Endothelial cell of umbilical vein (primary cell): ENCODE results near the gene ZNF556. TPM values are rescaled to one million over a fixed set of nuclear protein-coding genes. Genes with fewer than 3 reads are reported as not detected.
"Not testable (repeated sequence)": the region's sequence is repeated elsewhere in the genome, so short reads cannot be mapped to it uniquely, and the experiment has no call there.

ENCODE experiments used
- BruUV-seq: library from RNA; stranded (reverse); fragments of 400-500 nt; replicated peaks from 2 replicates; lab custom pipeline; 2021; lab: Mats Ljungman, UMichigan
- CTCF ChIA-PET: fragments of 300-600, 350-600 bp; sonication (Branson Sonifier 250); formaldehyde crosslinking; loops from one replicate; lab custom pipeline; 2021; ENCODE audit warnings: antibody characterized with exemption, inconsistent platforms; lab: Charles Lee
- POLR2A ChIA-PET: fragments of 300-600, 350-600 bp; sonication (Branson Sonifier 250); formaldehyde crosslinking; loops from one replicate; lab custom pipeline; 2021; ENCODE audit warnings: antibody characterized with exemption, inconsistent platforms; lab: Charles Lee
- DNase-seq: peaks from one replicate; pipeline ENCODE4 v3.0.0-alpha.2; 2011; ENCODE audit warnings: low read depth, low spot score
- FAIRE-seq: peaks from 2 replicates; lab custom pipeline; 2011; peaks lifted over from hg19 to GRCh38; lab: Jason Lieb, UNC
- H2AFZ ChIP-seq: 2 replicates; pipeline ENCODE4 v1.6.0; 2012; ENCODE audit warnings: low read depth, low read length, control low read depth, inconsistent platforms
- H3K27ac ChIP-seq: 2 replicates; pipeline ENCODE4 v1.5.1; 2011; ENCODE audit warnings: low read depth, mild to moderate bottlenecking, control low read depth, low read length, moderate library complexity; ENCODE audit not compliant: insufficient read depth
- H3K27me3 ChIP-seq, 2 experiments: 2 replicates each; pipeline versions ENCODE4 v1.6.0 to v1.6.1; 2011; ENCODE audit warnings: low read length in 2 of 2, mixed read lengths in 1 of 2; ENCODE audit not compliant: control insufficient read depth in 2 of 2, insufficient read depth in 2 of 2
- H3K36me3 ChIP-seq, 2 experiments: 2 replicates in 1 of 2; 3 replicates in 1 of 2; pipeline ENCODE4 v1.5.1; 2011; ENCODE audit warnings: low read length in 2 of 2, mild to moderate bottlenecking in 1 of 2, moderate library complexity in 1 of 2; ENCODE audit not compliant: control insufficient read depth in 2 of 2, insufficient read depth in 2 of 2; ENCODE audit errors: extremely low read depth in 1 of 2
- H3K4me1 ChIP-seq: 3 replicates; pipeline ENCODE4 v1.5.1; 2011; ENCODE audit warnings: mild to moderate bottlenecking, low read length; ENCODE audit not compliant: control insufficient read depth, insufficient read depth; ENCODE audit errors: extremely low read depth
- H3K4me2 ChIP-seq: 2 replicates; pipeline ENCODE4 v1.6.1; 2011; ENCODE audit warnings: low read length, control low read depth, mixed read lengths; ENCODE audit not compliant: insufficient read depth
- H3K4me3 ChIP-seq, 3 experiments: fragments of 200-600 bp in 1 of 3; sonication (generic), shearing (Covaris generic) in 1 of 3; replicated peaks in 1 of 3; 2 replicates each; pipeline ENCODE4 v1.5.1; 2011 to 2016; ENCODE audit warnings: control low read depth in 3 of 3, low read length in 3 of 3, mild to moderate bottlenecking in 2 of 3, inconsistent platforms in 1 of 3, low read depth in 1 of 3, moderate library complexity in 1 of 3; ENCODE audit not compliant: insufficient read depth in 1 of 3
- H3K79me2 ChIP-seq: 2 replicates; pipeline ENCODE4 v1.6.0; 2012; ENCODE audit warnings: low read length, inconsistent platforms; ENCODE audit not compliant: control insufficient read depth, insufficient read depth
- H3K9ac ChIP-seq: replicated peaks from 2 replicates; pipeline ENCODE3; 2011; ENCODE audit warnings: low read length, control low read depth; ENCODE audit not compliant: insufficient read depth; ENCODE audit errors: extremely low read depth
- H3K9me1 ChIP-seq: replicated peaks from 3 replicates; pipeline ENCODE4 v1.6.0; 2011; ENCODE audit warnings: mild to moderate bottlenecking, low read length; ENCODE audit not compliant: control insufficient read depth, insufficient read depth; ENCODE audit errors: extremely low read depth
- H3K9me3 ChIP-seq: replicated peaks from 2 replicates; pipeline ENCODE4 v1.5.1; 2012; ENCODE audit warnings: low read length, inconsistent platforms; ENCODE audit not compliant: control insufficient read depth, insufficient read depth
- H4K20me1 ChIP-seq: replicated peaks from 2 replicates; pipeline ENCODE3; 2011; ENCODE audit warnings: mild to moderate bottlenecking, low read length; ENCODE audit not compliant: control insufficient read depth, insufficient read depth; ENCODE audit errors: extremely low read depth
- CTCF ChIP-seq, 2 donors: IDR thresholded peaks; 1 replicate in 1 of 2; 2 replicates in 1 of 2; pipeline ENCODE4 v1.5.1; 2011; ENCODE audit warnings: low read length in 2 of 2, mild to moderate bottlenecking in 2 of 2, moderate library complexity in 2 of 2, control low read depth in 1 of 2, inconsistent platforms in 1 of 2, low read depth in 1 of 2; ENCODE audit not compliant: insufficient read depth in 1 of 2; ENCODE audit errors: extremely low read depth in 1 of 2
- EZH2 ChIP-seq: IDR thresholded peaks from 2 replicates; pipeline ENCODE4 v1.6.1; 2012; ENCODE audit warnings: borderline replicate concordance, low read depth, mild to moderate bottlenecking, moderate library complexity, low read length, inconsistent platforms; ENCODE audit not compliant: severe bottlenecking
- FOS ChIP-seq: IDR thresholded peaks from 2 replicates; pipeline ENCODE4 v1.6.1; 2011; ENCODE audit warnings: mild to moderate bottlenecking, low read length, moderate library complexity, borderline replicate concordance; ENCODE audit not compliant: insufficient read depth
- GATA2 ChIP-seq: IDR thresholded peaks from 2 replicates; pipeline ENCODE4 v1.7.0; 2011; ENCODE audit warnings: low read depth, mild to moderate bottlenecking, moderate library complexity, mixed read lengths, low read length; ENCODE audit not compliant: insufficient read length, insufficient read depth
- JUN ChIP-seq: IDR thresholded peaks from 2 replicates; pipeline ENCODE4 v1.6.1; 2011; ENCODE audit warnings: borderline replicate concordance, low read depth; ENCODE audit not compliant: insufficient read length, insufficient read depth
- MAX ChIP-seq: IDR thresholded peaks from 2 replicates; pipeline ENCODE4 v1.6.1; 2011; ENCODE audit not compliant: insufficient read depth, insufficient read length
- MYC ChIP-seq: IDR thresholded peaks from one replicate; pipeline ENCODE4 v1.6.1; 2011; ENCODE audit warnings: mild to moderate bottlenecking, low read depth, low read length
- POLR2A ChIP-seq: IDR thresholded peaks from 2 replicates; pipeline ENCODE4 v1.6.1; 2012; ENCODE audit warnings: low read depth, mild to moderate bottlenecking, control low read depth, low read length
- POLR2AphosphoS5 ChIP-seq: IDR thresholded peaks from 2 replicates; pipeline ENCODE4 v1.6.1; 2012; ENCODE audit warnings: low read depth, mild to moderate bottlenecking, control low read depth, low read length, moderate library complexity; ENCODE audit not compliant: insufficient read depth
- dilution Hi-C: fragments of 300-500 bp; cut with MboI; formaldehyde crosslinking; loops from one replicate; pipeline ENCODE4 v1.15.0; 2019; ENCODE audit warnings: low sequenced_read_pairs; ENCODE audit not compliant: extremely low pct_ligation_motif_present
- intact Hi-C: fragments of 100-400 bp; cut with micrococcal nuclease; formaldehyde crosslinking; loops from one replicate; pipeline ENCODE4 v1.10.0; 2022
- polyA plus RNA-seq, 4 experiments: library from polyadenylated mRNA; depleted of rRNA in 3 of 4; stranded (reverse) in 3 of 4; unstranded in 1 of 4; fragments of >200 nt; gene quantifications; 2 replicates each; pipeline versions ENCODE4 v1.2.1 to v1.2.3, GENCODE V29; 2011 to 2012; ENCODE audit warnings: missing spikeins in 1 of 4
- total RNA-seq: library from RNA; stranded (reverse); gene quantifications from 2 replicates; pipeline ENCODE4 v1.2.3, GENCODE V29; 2021

The ZNF556 gene
- total and polyA plus RNA-seq, 2 donors (not counting 3 experiments of a cell fraction or from before 2014, with no cell fraction given) = 0.01 TPM; not detected in 1

- CTCF ChIA-PET = no interaction called here
- Histone ChIP-seq H3K9me1 (no peaks in the 10 kb centered on the region), H2AFZ (no peak overlapping the region), H3K4me3 (no peak overlapping the region), H3K4me2 (no peak overlapping the region), H3K9ac (no peak overlapping the region), H3K4me1 (no peaks in the 10 kb centered on the region), H4K20me1 (no peaks in the 10 kb centered on the region), H3K9me3 (no peaks in the 10 kb centered on the region), H3K27me3 (no peaks in the 10 kb centered on the region), H3K27ac (no peak overlapping the region), H3K79me2 (peaks cover 10% of the 10 kb centered on the region), H3K36me3 (no peaks in the 10 kb centered on the region)
- FAIRE-seq (peak; percentile 37), DNase-seq (no peak)
- no TSS peak for BruUV-seq
- dilution Hi-C loops (no loop called here), intact Hi-C loops (loop anchor here (5.0 kb wide), 1 partner anchor 200 kb away; no protein-coding TSS in a partner anchor)
- POLR2A ChIA-PET = no interaction called here
- TF ChIP-seq MYC = no peak
- no peak for TF ChIP-seq GATA2
- TF ChIP-seq JUN = no peak
- no peak for TF ChIP-seq MAX
- TF ChIP-seq POLR2AphosphoS5 = no peak
- TF ChIP-seq CTCF (IDR thresholded peaks at IDR 0.05; ENCODE audit: extremely low read depth in 1 of 2, insufficient read depth in 1 of 2, low read depth in 1 of 2, low read length in 2 of 2) = no peak
- TF ChIP-seq FOS = no peak
- TF ChIP-seq EZH2 = no peak
- no peak for TF ChIP-seq POLR2A
Measured at GRCh38 chr19:2902590-2903218, 35.6 kb downstream of the ZNF556 start.

GRCh38 chr19:2903326-2903725 lies 36.2 kb downstream of the ZNF556 start:
- BruUV-seq, H3K4me3 ChIP-seq, H3K27ac ChIP-seq, H3K9ac ChIP-seq, H3K36me3 ChIP-seq, POLR2A ChIA-PET, H3K79me2 ChIP-seq, H4K20me1 ChIP-seq, H3K4me1 ChIP-seq, dilution Hi-C loops, FAIRE-seq, H2AFZ ChIP-seq, H3K9me3 ChIP-seq, DNase-seq, H3K27me3 ChIP-seq, CTCF ChIA-PET, H3K9me1 ChIP-seq, H3K4me2 ChIP-seq: not testable (repeated sequence)
- intact Hi-C loops = loop anchor here (5.0 kb wide), 1 partner anchor 199 kb away; no protein-coding TSS in a partner anchor
